WTC11 (cell line): ENCODE results near the gene NFIX. TPM values are rescaled to one million over a fixed set of nuclear protein-coding genes. Genes with fewer than 3 reads are reported as not detected.
A peak's percentile ranks its signal among the peaks of the same experiment; 100 is the strongest.

Source experiments
- ATAC-seq: fragments of 200-7000 bp; cut with Tn5 transposase; 2 replicates; pipeline ENCODE4 v1.10.0; 2021; ENCODE audit warnings: mild to moderate bottlenecking, moderate library complexity
- CTCF ChIA-PET: fragments of 300-600 bp; sonication (Branson Sonifier 250); formaldehyde crosslinking; loops from one replicate; lab custom pipeline; 2021; ENCODE audit warnings: antibody characterized with exemption; lab: Charles Lee
- POLR2A ChIA-PET: fragments of 350-600 bp; sonication (Branson Sonifier 250); formaldehyde crosslinking; loops from one replicate; lab custom pipeline; 2021; ENCODE audit warnings: antibody characterized with exemption; lab: Charles Lee
- DNase-seq: peaks from one replicate; pipeline ENCODE4 v3.0.0; 2021; ENCODE audit warnings: low spot score
- H3K27ac Mint-ChIP-seq: 2 replicates; pipeline ENCODE4 v1.8.0; 2021; ENCODE audit warnings: mixed read lengths
- H3K27me3 Mint-ChIP-seq: 2 replicates; pipeline ENCODE4 v1.8.0; 2021; ENCODE audit warnings: low read depth, mild to moderate bottlenecking, moderate library complexity, mixed read lengths
- H3K36me3 Mint-ChIP-seq: 2 replicates; pipeline ENCODE4 v1.8.0; 2021; ENCODE audit warnings: mixed read lengths
- H3K4me1 Mint-ChIP-seq: 2 replicates; pipeline ENCODE4 v1.8.0; 2022; ENCODE audit warnings: mixed read lengths
- H3K4me3 Mint-ChIP-seq: 2 replicates; pipeline ENCODE4 v1.8.0; 2021; ENCODE audit warnings: mild to moderate bottlenecking, moderate library complexity, mixed read lengths
- H3K9me3 Mint-ChIP-seq: 2 replicates; pipeline ENCODE4 v1.8.0; 2021; ENCODE audit warnings: mixed read lengths
- ARID4B ChIP-seq: sonication (generic); formaldehyde crosslinking; IDR thresholded peaks from 2 replicates; pipeline ENCODE4 v1.8.0; 2023; ENCODE audit warnings: missing genetic modification reagents, mild to moderate bottlenecking, borderline replicate concordance
- CBFB ChIP-seq: sonication (generic); formaldehyde crosslinking; IDR thresholded peaks from 2 replicates; pipeline ENCODE4 v1.8.1; 2022; ENCODE audit warnings: mild to moderate bottlenecking, low read depth, missing genetic modification reagents
- CTCF ChIP-seq: fragments of 200-600 bp; IDR thresholded peaks from 2 replicates; pipeline ENCODE4 v1.8.0; 2022; ENCODE audit warnings: antibody characterized with exemption
- E2F4 ChIP-seq: sonication (generic); formaldehyde crosslinking; IDR thresholded peaks from 2 replicates; pipeline ENCODE4 v1.8.1; 2022; ENCODE audit warnings: low read depth, mild to moderate bottlenecking, moderate library complexity, missing genetic modification reagents, borderline replicate concordance
- ESRRA ChIP-seq: sonication (generic); formaldehyde crosslinking; IDR thresholded peaks from 2 replicates; pipeline ENCODE4 v1.8.1; 2022; ENCODE audit warnings: mild to moderate bottlenecking, missing genetic modification reagents, borderline replicate concordance
- FOXJ3 ChIP-seq: sonication (generic); formaldehyde crosslinking; IDR thresholded peaks from 2 replicates; pipeline ENCODE4 v1.9.0; 2021; ENCODE audit warnings: missing genetic modification reagents, mild to moderate bottlenecking, borderline replicate concordance
- FOXP1 ChIP-seq: sonication (generic); formaldehyde crosslinking; IDR thresholded peaks from 2 replicates; pipeline ENCODE4 v1.8.0; 2022; ENCODE audit warnings: missing genetic modification reagents, mild to moderate bottlenecking, moderate library complexity, borderline replicate concordance
- IRF1 ChIP-seq: sonication (generic); formaldehyde crosslinking; IDR thresholded peaks from 2 replicates; pipeline ENCODE4 v1.8.0; 2023; ENCODE audit warnings: missing genetic modification reagents
- MAX ChIP-seq: sonication (generic); formaldehyde crosslinking; IDR thresholded peaks from 2 replicates; pipeline ENCODE4 v1.8.0; 2022; ENCODE audit warnings: mild to moderate bottlenecking, missing genetic modification reagents
- MYBL2 ChIP-seq: sonication (generic); formaldehyde crosslinking; IDR thresholded peaks from 2 replicates; pipeline ENCODE4 v1.8.1; 2023; ENCODE audit warnings: mild to moderate bottlenecking, moderate library complexity, missing genetic modification reagents
- PREB ChIP-seq: sonication (generic); formaldehyde crosslinking; IDR thresholded peaks from 2 replicates; pipeline ENCODE4 v1.8.1; 2022; ENCODE audit warnings: mild to moderate bottlenecking, missing genetic modification reagents, moderate library complexity, borderline replicate concordance
- RORB ChIP-seq: fragments of 250-450 bp; sonication (Bioruptor Pico); IDR thresholded peaks from 2 replicates; pipeline ENCODE4 v1.9.0; 2021; ENCODE audit warnings: mild to moderate bottlenecking
- SMAD3 ChIP-seq: sonication (generic); formaldehyde crosslinking; IDR thresholded peaks from 2 replicates; pipeline ENCODE4 v1.8.0; 2022; ENCODE audit warnings: missing genetic modification reagents, mild to moderate bottlenecking, borderline replicate concordance
- SMAD4 ChIP-seq: sonication (generic); formaldehyde crosslinking; IDR thresholded peaks from 2 replicates; pipeline ENCODE4 v1.8.0; 2022; ENCODE audit warnings: mild to moderate bottlenecking, missing genetic modification reagents
- SOX15 ChIP-seq: fragments of 250-450 bp; sonication (Bioruptor Pico); IDR thresholded peaks from 2 replicates; pipeline ENCODE4 v1.9.0; 2021; ENCODE audit warnings: mild to moderate bottlenecking
- SP1 ChIP-seq: sonication (generic); formaldehyde crosslinking; conservative IDR thresholded peaks from 2 replicates; pipeline ENCODE4 v1.8.1; 2022; ENCODE audit warnings: missing genetic modification reagents
- USF1 ChIP-seq: sonication (generic); formaldehyde crosslinking; IDR thresholded peaks from 2 replicates; pipeline ENCODE4 v1.8.0; 2022; ENCODE audit warnings: mild to moderate bottlenecking, missing genetic modification reagents
- USF2 ChIP-seq: sonication (generic); formaldehyde crosslinking; IDR thresholded peaks from 2 replicates; pipeline ENCODE4 v1.8.1; 2023; ENCODE audit warnings: mild to moderate bottlenecking, missing genetic modification reagents, moderate library complexity
- ZMAT4 ChIP-seq: fragments of 250-450 bp; sonication (Bioruptor Pico); IDR thresholded peaks from 2 replicates; pipeline ENCODE4 v1.9.0; 2021; ENCODE audit warnings: mild to moderate bottlenecking
- ZNF263 ChIP-seq: sonication (generic); formaldehyde crosslinking; IDR thresholded peaks from 2 replicates; pipeline ENCODE4 v1.8.1; 2022; ENCODE audit warnings: low read depth, mild to moderate bottlenecking, moderate library complexity, missing genetic modification reagents
- ZNF671 ChIP-seq: fragments of 250-450 bp; sonication (Bioruptor Pico); IDR thresholded peaks from 2 replicates; pipeline ENCODE4 v1.8.0; 2021; ENCODE audit warnings: mild to moderate bottlenecking
- ZSCAN18 ChIP-seq: fragments of 250-450 bp; sonication (Bioruptor Pico); IDR thresholded peaks from 2 replicates; pipeline ENCODE4 v2.1.2; 2022; ENCODE audit warnings: mild to moderate bottlenecking, moderate library complexity
- total RNA-seq: library from RNA; stranded (reverse); gene quantifications from 3 replicates; pipeline ENCODE4 v1.2.3, GENCODE V29; 2021

NFIX gene
- total RNA-seq, 1 experiment from 2014 or later, result 1.4 TPM

GRCh38 chr19:13010038-13010991 lies 15.0 kb downstream of the NFIX start:
- H3K4me1 Mint-ChIP-seq, result peaks cover 38% of the 10 kb centered on the region
- POLR2A ChIA-PET, result interaction anchor here (0.6 to 1.1 kb wide), 3 partner anchors 38 to 145 kb away, joined by 3 read pairs; no protein-coding TSS in a partner anchor
- no peaks in the 10 kb centered on the region for H3K9me3 Mint-ChIP-seq
- H3K27me3 Mint-ChIP-seq, result peaks cover 98% of the 10 kb centered on the region
- ATAC-seq, result peak; percentile 20
- CTCF ChIA-PET, result interaction anchor here (0.6 to 3.2 kb wide), 14 partner anchors 10 to 538 kb away, joined by 3 to 28 read pairs (median 6); no protein-coding TSS in a partner anchor
- no peak overlapping the region for H3K27ac Mint-ChIP-seq
- H3K4me3 Mint-ChIP-seq, result peak overlapping the region; percentile 49
- DNase-seq, result peak; percentile 40
- peaks cover 3% of the 10 kb centered on the region; the same call in 1 of the 2 replicates for H3K36me3 Mint-ChIP-seq
- 0 out of 2 replicates have a peak, but pooled peaks have one; percentile 34 for TF ChIP-seq USF2
- TF ChIP-seq ARID4B (CRISPR knock-in tag), result no peak
- no peak for TF ChIP-seq IRF1 (CRISPR knock-in tag)
- TF ChIP-seq MYBL2 (CRISPR knock-in tag), result no peak
- TF ChIP-seq ESRRA (CRISPR knock-in tag), result no peak
- TF ChIP-seq MAX (CRISPR knock-in tag), result peak; percentile 68; the same call in 1 of the 2 replicates
- peak; percentile 73; the same call in 1 of the 2 replicates for TF ChIP-seq FOXP1 (CRISPR knock-in tag)
- TF ChIP-seq SMAD3, result 0 out of 2 replicates have a peak, but pooled peaks have one; percentile 60
- 0 out of 2 replicates have a peak, but pooled peaks have one; percentile 47 for TF ChIP-seq E2F4
- TF ChIP-seq SP1, result no peak
- no peak for TF ChIP-seq CTCF
- TF ChIP-seq PREB (CRISPR knock-in tag), result no peak
- TF ChIP-seq CBFB, result no peak
- TF ChIP-seq RORB (CRISPR knock-in tag), result no peak
- no peak for TF ChIP-seq ZNF671 (CRISPR knock-in tag)
- peak; percentile 45; the same call in 1 of the 2 replicates for TF ChIP-seq USF1 (CRISPR knock-in tag)
- 0 out of 2 replicates have a peak, but pooled peaks have one; percentile 26 for TF ChIP-seq FOXJ3 (CRISPR knock-in tag)
- no peak for TF ChIP-seq SMAD4 (CRISPR knock-in tag)
- no peak for TF ChIP-seq ZNF263
- TF ChIP-seq SOX15 (CRISPR knock-in tag), result no peak
- TF ChIP-seq ZMAT4 (CRISPR knock-in tag), result no peak
- no peak for TF ChIP-seq ZSCAN18 (CRISPR knock-in tag)
